Body of pancreas (tissue), 4 donors: ENCODE measurements around the gene PIGH.

Experiments used
- CTCF ChIP-seq, 7 experiments: fragments of 450-650 bp in 4 of 7; fragments of 200-600 bp in 3 of 7; sonication (generic) in 3 of 7; IDR thresholded peaks; one replicate each; pipeline ENCODE4 v1.5.1; 2016 to 2019; ENCODE audit warnings: antibody characterized with exemption in 7 of 7
- POLR2A ChIP-seq, 3 donors: fragments of 450-650 bp; IDR thresholded peaks; one replicate each; pipeline ENCODE4 v1.6.1; 2016; ENCODE audit warnings: antibody characterized with exemption in 3 of 3, mild to moderate bottlenecking in 2 of 3

- TF ChIP-seq POLR2A (IDR thresholded peaks at IDR 0.05) (no peak), CTCF (IDR thresholded peaks at IDR 0.05) (no peak)
These were observed 42.4 kb downstream of the PIGH start for GRCh38 chr14:67557656-67558055.
